DOHH2 (cell line): ENCODE results near the gene COQ10A.

ENCODE experiments used
- CTCF ChIP-seq: fragments of 200-600 bp; sonication (generic); IDR thresholded peaks from one replicate; pipeline ENCODE4 v1.5.1; 2014; ENCODE audit warnings: antibody characterized with exemption, mild to moderate bottlenecking, low read depth, low read length; ENCODE audit not compliant: poor library complexity, severe bottlenecking
- EZH2phosphoT487 ChIP-seq: fragments of 200-600 bp; sonication (generic); IDR thresholded peaks from 2 replicates; pipeline ENCODE4 v1.6.1; 2017; ENCODE audit warnings: borderline replicate concordance, mild to moderate bottlenecking, antibody characterized with exemption, low read length, moderate library complexity, mixed read lengths

DNA sequence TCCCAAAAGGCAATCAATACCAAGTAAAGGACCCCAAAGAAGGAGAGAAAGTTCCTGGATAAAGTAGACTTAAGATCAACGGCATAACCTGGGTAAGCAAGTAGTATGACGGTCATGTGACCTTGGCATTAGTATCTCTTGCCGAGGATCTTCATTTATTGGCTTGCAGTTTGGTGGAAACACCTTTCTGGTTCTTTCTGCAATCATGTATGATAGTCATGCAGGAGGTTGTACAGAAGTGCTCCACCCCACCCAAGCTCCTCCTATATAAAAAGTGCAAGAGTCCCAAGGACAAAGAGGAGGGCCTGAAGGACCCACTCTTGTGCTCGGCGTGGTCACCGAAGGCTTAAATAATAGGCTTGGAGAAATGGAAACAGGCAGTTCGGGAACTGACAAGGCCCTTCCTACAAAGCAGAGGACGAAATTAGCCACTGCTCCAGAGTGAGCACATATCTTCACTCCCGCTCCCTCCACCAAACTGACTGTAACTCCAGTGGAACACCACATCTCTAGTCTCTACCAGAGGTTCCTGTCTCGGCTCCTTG lies 32.6 kb downstream of the COQ10A start:
- TF ChIP-seq CTCF (no peak), EZH2phosphoT487 (no peak)
